HCT116 (cell line): ENCODE data around the gene UNC5C.

Experiments
- EZH2phosphoT487 ChIP-seq: fragments of 200-600 bp; IDR thresholded peaks from 2 replicates; pipeline ENCODE4 v1.6.1; 2018; ENCODE audit warnings: antibody characterized with exemption, borderline replicate concordance
- FOSL1 ChIP-seq: IDR thresholded peaks from 2 replicates; pipeline ENCODE4 v1.6.1; 2012; ENCODE audit warnings: low read depth
- POLR2A ChIP-seq: IDR thresholded peaks from 2 replicates; pipeline ENCODE4 v1.7.0; 2011; ENCODE audit warnings: borderline replicate concordance; ENCODE audit not compliant: insufficient read depth, insufficient read length; ENCODE audit errors: extremely low read depth
- SIN3A ChIP-seq: IDR thresholded peaks from 2 replicates; pipeline ENCODE4 v1.6.1; 2012; ENCODE audit warnings: low read depth
- TF ChIP-seq, protein P1 (sequence below), 3 experiments: fragments of 200-600 bp in 1 of 3; sonication (generic) in 1 of 3; IDR thresholded peaks in 2 of 3; conservative IDR thresholded peaks in 1 of 3; 2 replicates each; pipeline ENCODE4 v1.5.1; 2012 to 2017; ENCODE audit warnings: low read depth in 2 of 3, low read length in 2 of 3, antibody characterized with exemption in 1 of 3, borderline replicate concordance in 1 of 3, control low read depth in 1 of 3, mild to moderate bottlenecking in 1 of 3, mixed read lengths in 1 of 3, mixed run types in 1 of 3, moderate library complexity in 1 of 3; ENCODE audit not compliant: insufficient read depth in 1 of 3

GRCh38 chr4:95381843-95382580, 166.8 kb downstream of the UNC5C start:
- TF ChIP-seq, protein P1, sequence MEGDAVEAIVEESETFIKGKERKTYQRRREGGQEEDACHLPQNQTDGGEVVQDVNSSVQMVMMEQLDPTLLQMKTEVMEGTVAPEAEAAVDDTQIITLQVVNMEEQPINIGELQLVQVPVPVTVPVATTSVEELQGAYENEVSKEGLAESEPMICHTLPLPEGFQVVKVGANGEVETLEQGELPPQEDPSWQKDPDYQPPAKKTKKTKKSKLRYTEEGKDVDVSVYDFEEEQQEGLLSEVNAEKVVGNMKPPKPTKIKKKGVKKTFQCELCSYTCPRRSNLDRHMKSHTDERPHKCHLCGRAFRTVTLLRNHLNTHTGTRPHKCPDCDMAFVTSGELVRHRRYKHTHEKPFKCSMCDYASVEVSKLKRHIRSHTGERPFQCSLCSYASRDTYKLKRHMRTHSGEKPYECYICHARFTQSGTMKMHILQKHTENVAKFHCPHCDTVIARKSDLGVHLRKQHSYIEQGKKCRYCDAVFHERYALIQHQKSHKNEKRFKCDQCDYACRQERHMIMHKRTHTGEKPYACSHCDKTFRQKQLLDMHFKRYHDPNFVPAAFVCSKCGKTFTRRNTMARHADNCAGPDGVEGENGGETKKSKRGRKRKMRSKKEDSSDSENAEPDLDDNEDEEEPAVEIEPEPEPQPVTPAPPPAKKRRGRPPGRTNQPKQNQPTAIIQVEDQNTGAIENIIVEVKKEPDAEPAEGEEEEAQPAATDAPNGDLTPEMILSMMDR (IDR thresholded peaks at IDR 0.05 in 2 of 3, conservative IDR thresholded peaks at IDR 0.05 in 1 of 3; ENCODE audit: borderline replicate concordance in 1 of 3, insufficient read depth in 1 of 3, low read depth in 2 of 3, low read length in 2 of 3), result no peak
- TF ChIP-seq FOSL1 (no peak), SIN3A (no peak), EZH2phosphoT487 (no peak), POLR2A (no peak)
